GM12878 (cell line): ENCODE data around the gene ACSM5. TPM values are rescaled to one million over a fixed set of nuclear protein-coding genes. Genes with fewer than 3 reads are reported as not detected.

Source experiments
- ATAC-seq: fragments of 200-7000 bp; cut with Tn5 transposase; 3 replicates; pipeline ENCODE4 v1.9.1; 2020; ENCODE audit warnings: mild to moderate bottlenecking, moderate library complexity
- BruUV-seq: library from RNA; stranded (reverse); fragments of 400-500 nt; replicated peaks from 2 replicates; lab custom pipeline; 2021; lab: Mats Ljungman, UMichigan
- CTCF ChIA-PET: fragments of 300-600 bp; sonication (Branson Sonifier 250); formaldehyde crosslinking; extraction: SDS; loops from one replicate; lab custom pipeline; 2021; ENCODE audit warnings: inconsistent platforms; lab: Yijun Ruan, JAX
- POLR2A ChIA-PET: fragments of 350-600 bp; formaldehyde crosslinking; extraction: SDS; loops from one replicate; lab custom pipeline; 2021; ENCODE audit warnings: inconsistent platforms; lab: Charles Lee
- RAD21 ChIA-PET: fragments of 300-600 bp; sonication (Branson Sonifier 250); formaldehyde crosslinking; loops from one replicate; lab custom pipeline; 2023; ENCODE audit warnings: antibody characterized with exemption; ENCODE audit not compliant: unreplicated experiment; lab: Charles Lee
- SMC1A ChIA-PET: fragments of 300-600 bp; sonication (Branson Sonifier 250); formaldehyde crosslinking; loops from one replicate; lab custom pipeline; 2023; ENCODE audit not compliant: unreplicated experiment, uncharacterized antibody; lab: Charles Lee
- DNase-seq: peaks from one replicate; pipeline ENCODE4 v3.0.0-alpha.2; 2011; ENCODE audit warnings: low read depth, low spot score
- FAIRE-seq: peaks from 3 replicates; lab custom pipeline; 2011; peaks lifted over from hg19 to GRCh38; lab: Jason Lieb, UNC
- H2AFZ ChIP-seq: 2 replicates; pipeline ENCODE4 v1.6.0; 2011; ENCODE audit warnings: low read depth, low read length, control low read depth; ENCODE audit not compliant: control insufficient read depth
- H3K27ac ChIP-seq: 2 replicates; pipeline ENCODE4 v1.5.1; 2011; ENCODE audit warnings: control low read depth; ENCODE audit not compliant: control insufficient read depth, insufficient read depth
- H3K27me3 ChIP-seq, 2 experiments: replicated peaks in 1 of 2; 2 replicates each; pipeline versions ENCODE4 v1.6.0 to v1.6.1; 2011; ENCODE audit warnings: low read length in 1 of 2; ENCODE audit not compliant: control insufficient read depth in 2 of 2, insufficient read depth in 2 of 2
- H3K36me3 ChIP-seq, 2 experiments: 2 replicates each; pipeline ENCODE4 v1.5.1; 2011; ENCODE audit warnings: low read length in 1 of 2; ENCODE audit not compliant: control insufficient read depth in 2 of 2, insufficient read depth in 2 of 2
- H3K4me1 ChIP-seq: 2 replicates; pipeline ENCODE4 v1.6.1; 2011; ENCODE audit warnings: mild to moderate bottlenecking, low read length, moderate library complexity, mixed read lengths; ENCODE audit not compliant: control insufficient read depth, insufficient read depth
- H3K4me2 ChIP-seq: 2 replicates; pipeline ENCODE4 v1.6.0; 2011; ENCODE audit warnings: control low read depth; ENCODE audit not compliant: control insufficient read depth, insufficient read depth
- H3K4me3 ChIP-seq: fragments of 200-600 bp; sonication (generic); 2 replicates; pipeline ENCODE4 v1.5.1; 2016
- H3K79me2 ChIP-seq: 2 replicates; pipeline ENCODE4 v1.6.0; 2011; ENCODE audit warnings: low read length; ENCODE audit not compliant: control insufficient read depth, insufficient read depth
- H3K9ac ChIP-seq: 2 replicates; pipeline ENCODE4 v1.8.0; 2011; ENCODE audit warnings: low read length, control low read depth, mixed read lengths; ENCODE audit not compliant: control insufficient read depth, insufficient read depth
- H3K9me3 ChIP-seq: replicated peaks from 3 replicates; pipeline ENCODE4 v1.5.1; 2011; ENCODE audit warnings: mild to moderate bottlenecking, low read length; ENCODE audit not compliant: control insufficient read depth, insufficient read depth
- H4K20me1 ChIP-seq: 2 replicates; pipeline ENCODE4 v1.6.0; 2011; ENCODE audit not compliant: control insufficient read depth, insufficient read depth
- ATF7 ChIP-seq: fragments of 450-650 bp; IDR thresholded peaks from 2 replicates; pipeline ENCODE4 v1.6.1; 2016; ENCODE audit warnings: low read depth, mild to moderate bottlenecking
- BMI1 ChIP-seq: fragments of 450-650 bp; IDR thresholded peaks from 2 replicates; pipeline ENCODE4 v1.6.1; 2016; ENCODE audit warnings: mild to moderate bottlenecking, moderate library complexity, borderline replicate concordance
- ETV6 ChIP-seq, 2 experiments: fragments of 450-650 bp in 1 of 2; IDR thresholded peaks in 1 of 2; conservative IDR thresholded peaks in 1 of 2; 2 replicates each; pipeline ENCODE4 v1.6.1; 2014; ENCODE audit warnings: antibody characterized with exemption in 1 of 2, borderline replicate concordance in 1 of 2, low read depth in 1 of 2, mild to moderate bottlenecking in 1 of 2, moderate library complexity in 1 of 2
- FOXK2 ChIP-seq: fragments of 450-650 bp; IDR thresholded peaks from 2 replicates; pipeline ENCODE4 v1.6.1; 2017; ENCODE audit warnings: mild to moderate bottlenecking, moderate library complexity
- HDAC2 ChIP-seq: fragments of 200-600 bp; sonication (generic); IDR thresholded peaks from 2 replicates; pipeline ENCODE4 v1.6.1; 2017
- IRF4 ChIP-seq: IDR thresholded peaks from 2 replicates; pipeline ENCODE4 v1.6.1; 2011; ENCODE audit warnings: low read depth, low read length
- NBN ChIP-seq: fragments of 450-650 bp; IDR thresholded peaks from 2 replicates; pipeline ENCODE4 v1.6.1; 2016
- NFXL1 ChIP-seq: fragments of 450-650 bp; IDR thresholded peaks from 2 replicates; pipeline ENCODE4 v1.6.1; 2017; ENCODE audit warnings: antibody characterized with exemption, mild to moderate bottlenecking, borderline replicate concordance
- POU2F2 ChIP-seq: IDR thresholded peaks from 3 replicates; pipeline ENCODE4 v1.6.1; 2011; ENCODE audit warnings: low read depth, mild to moderate bottlenecking, low read length, borderline replicate concordance
- RFX5 ChIP-seq: IDR thresholded peaks from 2 replicates; pipeline ENCODE4 v1.6.1; 2011; ENCODE audit warnings: low read depth, low read length, improper control_type of control experiment
- SMARCA5 ChIP-seq: fragments of 450-650 bp; IDR thresholded peaks from 2 replicates; pipeline ENCODE4 v1.6.1; 2017; ENCODE audit warnings: mild to moderate bottlenecking
- SUZ12 ChIP-seq: fragments of 200-600 bp; sonication (generic); IDR thresholded peaks from one replicate; pipeline ENCODE4 v1.6.1; 2018; ENCODE audit warnings: antibody characterized with exemption, mild to moderate bottlenecking; ENCODE audit not compliant: unreplicated experiment
- YY1 ChIP-seq: IDR thresholded peaks from 2 replicates; pipeline ENCODE4 v1.6.1; 2011; ENCODE audit warnings: low read depth, mild to moderate bottlenecking, low read length
- ZNF384 ChIP-seq: IDR thresholded peaks from 2 replicates; pipeline ENCODE4 v1.6.1; 2012; ENCODE audit warnings: low read depth, mild to moderate bottlenecking, low read length, improper control_type of control experiment, borderline replicate concordance
- WGBS: methylation state at CpG from one replicate; pipeline ENCODE4 v1.1.6; 2016; ENCODE audit warnings: low lambda C conversion rate; ENCODE audit not compliant: insufficient replicate concordance, insufficient coverage; ENCODE audit errors: missing lambda C conversion rate; 5-methylcytosine and 5-hydroxymethylcytosine counted together
- in situ Hi-C: fragments of 300-500 bp; cut with MboI; formaldehyde crosslinking; loops from 9 replicates; pipeline ENCODE4 v1.14.3; 2018; ENCODE audit warnings: mixed read lengths
- intact Hi-C: fragments of 100-400 bp; cut with micrococcal nuclease; formaldehyde crosslinking; loops from one replicate; pipeline ENCODE4 v1.14.2; 2022; ENCODE audit not compliant: unreplicated experiment
- polyA plus RNA-seq, 11 experiments: library from polyadenylated mRNA; depleted of rRNA in 4 of 11; unstranded in 6 of 11; stranded (reverse) in 5 of 11; fragments of >200 nt; fragmentation: Nextera tagmentation in 4 of 11; fragmentation: Illumina TruSeq in 1 of 11; extraction: Ambion mirVana in 4 of 11; extraction: Trizol in 1 of 11; gene quantifications; 1 replicate in 1 of 11; 2 replicates in 10 of 11; pipeline versions ENCODE4 v1.2.1 to v1.2.3, GENCODE V29; 2011 to 2016; ENCODE audit warnings: inconsistent platforms in 2 of 11, missing spikeins in 2 of 11, low read depth in 1 of 11
- total RNA-seq, 4 experiments: library from RNA; depleted of rRNA in 3 of 4; stranded (reverse); fragments of >200 nt in 3 of 4; fragmentation: Illumina TruSeq in 1 of 4; extraction: Trizol in 1 of 4; gene quantifications; 2 replicates each; pipeline versions ENCODE4 v1.2.1 to v1.2.3, GENCODE V29; 2013 to 2021
- TF ChIP-seq, protein P1 (sequence below): IDR thresholded peaks from 2 replicates; pipeline ENCODE4 v1.6.1; 2011; ENCODE audit warnings: borderline replicate concordance, low read depth, mild to moderate bottlenecking, moderate library complexity, low read length; ENCODE audit not compliant: insufficient read depth, poor library complexity, severe bottlenecking

ACSM5 gene
- total and polyA plus RNA-seq, 10 of the 15 experiments (the other 5 are each of a cell fraction or from before 2014, with no cell fraction given), result 0.07 to 0.54 (median 0.26) TPM; not detected in 3

DNA sequence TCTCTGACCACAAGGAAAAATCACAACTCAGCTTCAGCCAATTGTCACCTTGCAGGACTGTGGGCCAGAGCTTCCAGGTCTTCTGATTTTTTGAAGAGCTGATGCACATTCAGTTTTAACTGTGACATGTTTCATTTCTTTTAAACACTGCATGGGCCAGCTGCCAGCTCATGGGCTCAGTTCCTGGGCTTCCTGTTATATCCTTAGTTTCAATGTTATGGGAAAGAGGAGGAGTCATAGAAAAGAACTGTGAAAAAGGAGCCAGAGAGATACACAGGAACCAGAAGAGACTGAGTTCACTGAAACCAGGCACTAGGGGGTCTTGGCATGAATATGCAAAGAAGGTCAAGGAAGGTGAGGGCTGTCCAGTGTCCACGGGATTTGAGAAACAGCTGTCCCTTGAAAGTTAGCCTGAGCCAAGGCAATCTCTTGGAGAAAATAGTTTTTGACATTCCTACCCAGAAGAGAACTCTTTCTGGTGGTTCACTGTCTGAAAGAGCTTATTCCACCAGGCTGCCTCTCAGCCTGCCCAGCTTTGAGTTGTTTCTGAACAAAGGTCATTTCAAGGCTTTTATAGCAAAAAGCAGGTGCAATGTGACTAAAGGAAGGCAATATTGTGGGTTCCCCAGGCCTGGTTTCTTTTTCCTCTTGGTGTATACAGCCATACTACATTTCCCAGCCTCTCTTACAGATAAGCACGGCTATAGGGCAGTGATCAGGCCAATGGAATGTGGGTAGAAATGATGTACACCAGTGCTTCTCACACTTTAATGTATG is 15.3 kb upstream of the ACSM5 start:
- no peak overlapping the region for H2AFZ ChIP-seq
- DNase-seq, result no peak
- TF ChIP-seq RFX5, result no peak
- TF ChIP-seq BMI1, result no peak
- no peak for TF ChIP-seq FOXK2
- TF ChIP-seq YY1, result no peak
- SMC1A ChIA-PET, result interaction anchor here (1.5 kb wide), 1 partner anchor 10 kb away, joined by 4 read pairs; no protein-coding TSS in a partner anchor
- H3K4me2 ChIP-seq, result no peak overlapping the region
- POLR2A ChIA-PET, result no interaction called here
- in situ Hi-C loops (no loop called here), intact Hi-C loops (no loop called here)
- no peak for ATAC-seq
- 0% methylated on average over 2 of the region's 2 CpGs for WGBS
- BruUV-seq, result no TSS peak
- H4K20me1 ChIP-seq, result no peaks in the 10 kb centered on the region
- RAD21 ChIA-PET, result interaction anchor here (1.2 kb wide), 1 partner anchor 11 kb away, joined by 3 read pairs; no protein-coding TSS in a partner anchor
- H3K9me3 ChIP-seq, result no peaks in the 10 kb centered on the region
- no peak overlapping the region for H3K27ac ChIP-seq
- H3K4me3 ChIP-seq, result no peak overlapping the region
- H3K79me2 ChIP-seq, result no peaks in the 10 kb centered on the region
- no peaks in the 10 kb centered on the region for H3K36me3 ChIP-seq
- no peaks in the 10 kb centered on the region for H3K4me1 ChIP-seq
- H3K27me3 ChIP-seq, result no peaks in the 10 kb centered on the region; a peak in 1 of 4 replicates
- no peak overlapping the region for H3K9ac ChIP-seq
- no peak for FAIRE-seq
- CTCF ChIA-PET, result interaction anchor here (0.6 to 3.6 kb wide), 3 partner anchors 9 to 646 kb away, joined by 3 to 22 read pairs (median 3); no protein-coding TSS in a partner anchor

DNA sequence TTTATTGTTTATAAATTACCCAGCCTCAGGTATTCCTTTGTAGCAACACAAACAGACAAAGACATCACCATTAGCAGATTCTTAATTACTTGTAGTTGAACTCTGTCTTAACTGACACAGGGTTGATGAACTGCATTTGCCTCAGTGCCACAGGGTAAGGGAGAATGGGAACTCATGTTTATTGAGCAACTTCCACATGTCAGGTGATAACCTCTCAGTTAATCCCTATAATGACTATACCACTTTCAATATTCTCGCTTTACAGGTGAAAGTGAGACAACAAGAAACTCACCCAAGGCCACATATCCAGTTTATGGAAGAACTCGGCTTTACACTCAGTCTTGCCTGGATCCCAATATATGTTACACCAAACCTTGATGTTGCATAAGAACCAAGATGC is 13.4 kb upstream of the ACSM5 start:
- ATAC-seq (no peak), DNase-seq (no peak), FAIRE-seq (no peak)
- 21% methylated on average over 2 of the region's 2 CpGs for WGBS
- no peak overlapping the region for H3K4me3 ChIP-seq
- H3K79me2 ChIP-seq, result no peaks in the 10 kb centered on the region
- no peaks in the 10 kb centered on the region; a peak in 1 of 4 replicates for H3K27me3 ChIP-seq
- TF ChIP-seq BMI1, result no peak
- TF ChIP-seq, protein P1, sequence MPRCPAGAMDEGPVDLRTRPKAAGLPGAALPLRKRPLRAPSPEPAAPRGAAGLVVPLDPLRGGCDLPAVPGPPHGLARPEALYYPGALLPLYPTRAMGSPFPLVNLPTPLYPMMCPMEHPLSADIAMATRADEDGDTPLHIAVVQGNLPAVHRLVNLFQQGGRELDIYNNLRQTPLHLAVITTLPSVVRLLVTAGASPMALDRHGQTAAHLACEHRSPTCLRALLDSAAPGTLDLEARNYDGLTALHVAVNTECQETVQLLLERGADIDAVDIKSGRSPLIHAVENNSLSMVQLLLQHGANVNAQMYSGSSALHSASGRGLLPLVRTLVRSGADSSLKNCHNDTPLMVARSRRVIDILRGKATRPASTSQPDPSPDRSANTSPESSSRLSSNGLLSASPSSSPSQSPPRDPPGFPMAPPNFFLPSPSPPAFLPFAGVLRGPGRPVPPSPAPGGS, result no peak
- TF ChIP-seq ATF7, result no peak
- TF ChIP-seq HDAC2, result no peak
- no peak for TF ChIP-seq SUZ12
- TF ChIP-seq IRF4, result no peak
- no peak for TF ChIP-seq POU2F2
- TF ChIP-seq NBN, result no peak
- no peak for TF ChIP-seq ETV6 (conservative IDR thresholded peaks at IDR 0.05 in 1 of 2, IDR thresholded peaks at IDR 0.05 in 1 of 2; ENCODE audit: borderline replicate concordance in 1 of 2, low read depth in 1 of 2)
- TF ChIP-seq ZNF384, result no peak
- no peak for TF ChIP-seq NFXL1
- TF ChIP-seq SMARCA5, result no peak
- no peaks in the 10 kb centered on the region for H3K9me3 ChIP-seq
- no peak overlapping the region for H3K4me2 ChIP-seq
- intact Hi-C loops (no loop called here), in situ Hi-C loops (no loop called here)
- BruUV-seq, result no TSS peak
- ChIA-PET RAD21 (interaction anchor here (0.7 kb wide), 1 partner anchor 10 kb away, joined by 3 read pairs; no protein-coding TSS in a partner anchor), POLR2A (no interaction called here), CTCF (interaction anchor here (1.3 to 3.6 kb wide), 3 partner anchors 9 to 12 kb away, joined by 4 to 22 read pairs (median 5); no protein-coding TSS in a partner anchor), SMC1A (no interaction called here)
- H3K4me1 ChIP-seq, result no peaks in the 10 kb centered on the region
- no peaks in the 10 kb centered on the region for H3K36me3 ChIP-seq
- no peak overlapping the region for H3K27ac ChIP-seq
- no peak overlapping the region for H3K9ac ChIP-seq
- no peaks in the 10 kb centered on the region for H4K20me1 ChIP-seq
- H2AFZ ChIP-seq, result no peak overlapping the region
